ENCODE measurements around the gene SLC39A11. TPM values are rescaled to one million over a fixed set of nuclear protein-coding genes. Genes with fewer than 3 reads are reported as not detected.

Gene SLC39A11
- polyA plus RNA-seq, 1 donor from 2014 or later = 8.0 TPM

GRCh38 chr17:72648702-72649101 is 443.8 kb downstream of the SLC39A11 start:
- no peak overlapping the region for H3K9ac ChIP-seq (ENCODE audit: low read length)

GRCh38 chr17:72646176-72646575 is 446.3 kb downstream of the SLC39A11 start:
- Histone ChIP-seq H3K27ac (ENCODE audit: low read length) (no peak overlapping the region), H3K4me3 (ENCODE audit: low read length) (no peak overlapping the region), H3F3A (ENCODE audit: insufficient read depth, low read length, poor library complexity, severe bottlenecking) (no peaks in the 10 kb centered on the region), H3K9me3 (ENCODE audit: low read length) (no peaks in the 10 kb centered on the region), H3K4me2 (ENCODE audit: low read length) (no peak overlapping the region), H3K9ac (ENCODE audit: low read length) (no peak overlapping the region), H3K27me3 (ENCODE audit: insufficient read depth, low read depth, low read length) (no peaks in the 10 kb centered on the region), H3K79me2 (replicated peaks; ENCODE audit: insufficient read depth, low read length) (no peaks in the 10 kb centered on the region), H3K36me3 (ENCODE audit: insufficient read depth, low read length) (no peaks in the 10 kb centered on the region), H2AFZ (ENCODE audit: low read depth, low read length) (no peak overlapping the region), H3K9me2 (ENCODE audit: insufficient read depth, low read length) (no peaks in the 10 kb centered on the region), H4K20me1 (ENCODE audit: insufficient read depth) (no peaks in the 10 kb centered on the region)
- no peak for TF ChIP-seq CTCF (IDR thresholded peaks at IDR 0.05; ENCODE audit: poor library complexity, severe bottlenecking)
- no peak for TF ChIP-seq POLR2AphosphoS5 (IDR thresholded peaks at IDR 0.05)
- no peak for TF ChIP-seq TAF1 (IDR thresholded peaks at IDR 0.05; ENCODE audit: low read depth)
- no peak for TF ChIP-seq MXI1 (conservative IDR thresholded peaks at IDR 0.05; ENCODE audit: poor library complexity, severe bottlenecking)
- no peak for TF ChIP-seq SMC3 (conservative IDR thresholded peaks at IDR 0.05; ENCODE audit: poor library complexity)

More at GRCh38 chr17:72648702-72649101, 443.8 kb downstream of the SLC39A11 start:
- Histone ChIP-seq H3K9me3 (ENCODE audit: low read length) (no peaks in the 10 kb centered on the region), H3K27me3 (ENCODE audit: insufficient read depth, low read depth, low read length) (no peaks in the 10 kb centered on the region), H3K4me2 (ENCODE audit: low read length) (no peak overlapping the region), H3K4me3 (ENCODE audit: low read length) (no peak overlapping the region), H3K36me3 (ENCODE audit: insufficient read depth, low read length) (no peaks in the 10 kb centered on the region), H3K9me2 (ENCODE audit: insufficient read depth, low read length) (no peaks in the 10 kb centered on the region), H4K20me1 (ENCODE audit: insufficient read depth) (no peaks in the 10 kb centered on the region), H3K27ac (ENCODE audit: low read length) (no peak overlapping the region), H3K79me2 (replicated peaks; ENCODE audit: insufficient read depth, low read length) (no peaks in the 10 kb centered on the region), H3F3A (ENCODE audit: insufficient read depth, low read length, poor library complexity, severe bottlenecking) (no peaks in the 10 kb centered on the region), H2AFZ (ENCODE audit: low read depth, low read length) (no peak overlapping the region)
- TF ChIP-seq RAD21 (conservative IDR thresholded peaks at IDR 0.05) = no peak
- TF ChIP-seq REST (IDR thresholded peaks at IDR 0.05; ENCODE audit: borderline replicate concordance) = no peak
- no peak for TF ChIP-seq CTCF (IDR thresholded peaks at IDR 0.05; ENCODE audit: poor library complexity, severe bottlenecking)
- TF ChIP-seq TAF1 (IDR thresholded peaks at IDR 0.05; ENCODE audit: low read depth) = no peak
- no peak for TF ChIP-seq POLR2AphosphoS5 (IDR thresholded peaks at IDR 0.05)
- no peak for TF ChIP-seq EP300 (conservative IDR thresholded peaks at IDR 0.05; ENCODE audit: poor library complexity, severe bottlenecking)
- no peak for TF ChIP-seq SMC3 (conservative IDR thresholded peaks at IDR 0.05; ENCODE audit: poor library complexity)
- no peak for TF ChIP-seq EZH2 (IDR thresholded peaks at IDR 0.05; ENCODE audit: borderline replicate concordance, insufficient read depth, low read length, poor library complexity, severe bottlenecking)
- no peak for TF ChIP-seq MXI1 (conservative IDR thresholded peaks at IDR 0.05; ENCODE audit: poor library complexity, severe bottlenecking)
